ENCODE measurements around the gene TIMM10.

The TIMM10 gene, protein sequence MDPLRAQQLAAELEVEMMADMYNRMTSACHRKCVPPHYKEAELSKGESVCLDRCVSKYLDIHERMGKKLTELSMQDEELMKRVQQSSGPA

DNA sequence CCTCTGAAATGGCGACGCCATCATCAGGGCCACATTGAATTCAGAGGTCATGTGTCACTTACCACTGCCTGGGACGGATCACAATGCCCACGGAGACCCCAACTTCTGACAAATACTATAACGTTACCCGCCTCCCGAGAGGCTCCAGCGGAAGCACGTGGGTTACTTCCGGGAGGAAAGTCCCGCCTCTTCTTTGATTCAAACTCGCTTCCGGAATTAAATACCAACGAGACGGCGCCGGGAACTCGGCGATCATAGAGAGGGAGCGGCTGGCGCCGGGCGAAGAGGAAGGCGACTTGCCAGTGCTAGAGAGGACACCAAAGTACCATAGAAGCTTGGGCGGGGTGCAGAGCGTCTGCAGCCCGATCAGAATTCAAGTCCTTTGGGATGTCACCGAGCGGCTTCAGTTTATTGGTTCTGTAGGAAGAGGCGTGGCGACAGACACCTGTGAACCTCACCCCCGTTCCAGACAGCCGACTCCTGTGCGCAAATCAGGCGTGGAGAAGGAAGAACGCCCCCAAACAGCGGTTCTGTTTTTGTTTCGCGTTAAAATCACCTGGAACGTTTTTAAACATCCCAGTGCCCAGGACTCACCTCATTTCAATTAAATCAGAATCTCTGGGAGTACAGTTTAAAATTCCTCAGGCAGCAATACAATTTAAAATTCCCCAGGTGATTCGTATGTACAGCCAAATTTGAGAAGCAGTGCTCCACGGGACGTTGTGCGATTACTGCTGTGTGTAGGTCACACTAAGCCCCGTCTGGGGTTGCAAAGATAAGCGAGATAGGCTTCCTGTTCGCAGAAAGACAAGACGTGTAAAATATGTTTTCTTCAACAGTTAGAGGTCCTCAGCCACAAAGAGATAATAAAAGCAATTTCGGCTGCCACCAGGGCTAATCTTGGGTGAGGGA lies at the start of gene TIMM10:
TSS of gene TIMM10 (minus strand) at position 159 of the 912 bp plus-strand sequence. CDS start 565 bp downstream, outside the sequence.
- DNase-seq (ENCODE audit: low read depth in 2 of 2): peak; percentile 87 to 89

DNA sequence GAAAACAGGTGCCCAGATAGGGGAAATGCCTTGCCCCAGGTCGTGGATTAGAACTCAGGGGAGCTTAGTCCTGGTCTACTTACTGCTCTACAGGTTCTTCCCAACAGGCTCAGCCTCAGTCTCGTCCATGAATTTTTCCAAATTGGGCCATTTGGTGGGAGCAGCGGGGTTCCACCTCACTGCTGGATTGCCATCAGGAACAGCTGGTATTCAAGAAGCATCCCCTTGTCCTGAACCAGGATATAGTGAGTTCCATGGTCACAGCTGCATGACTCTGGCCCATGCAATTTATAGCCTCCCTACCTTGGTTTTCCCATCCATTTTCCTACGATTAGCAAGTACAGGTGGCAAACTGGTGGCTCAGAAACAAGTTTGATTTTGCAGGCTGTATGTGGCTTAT lies 43.5 kb upstream of the TIMM10 start:
- DNase-seq (ENCODE audit: low read depth in 2 of 2): no peak

DNA sequence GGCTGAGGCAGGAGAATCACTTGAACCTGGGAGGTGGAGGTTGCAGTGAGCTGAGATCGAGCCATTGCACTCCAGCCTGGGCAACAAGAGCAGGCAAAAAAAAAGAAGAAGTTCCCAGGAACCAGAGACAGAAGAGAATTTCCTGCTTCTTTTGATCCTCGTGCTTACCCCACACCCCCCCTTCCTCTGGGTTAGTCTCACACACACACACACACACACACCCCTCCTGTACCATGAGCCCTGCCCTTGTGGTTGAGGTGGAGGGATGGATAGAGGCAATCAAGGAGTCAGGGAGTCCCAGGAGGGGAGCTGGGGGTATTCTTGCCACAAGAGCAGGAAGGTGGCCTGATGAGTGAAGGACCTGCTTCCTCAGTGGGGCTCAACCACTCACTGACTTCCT lies 41.1 kb upstream of the TIMM10 start:
- no peak for DNase-seq (ENCODE audit: low read depth in 2 of 2)

DNA sequence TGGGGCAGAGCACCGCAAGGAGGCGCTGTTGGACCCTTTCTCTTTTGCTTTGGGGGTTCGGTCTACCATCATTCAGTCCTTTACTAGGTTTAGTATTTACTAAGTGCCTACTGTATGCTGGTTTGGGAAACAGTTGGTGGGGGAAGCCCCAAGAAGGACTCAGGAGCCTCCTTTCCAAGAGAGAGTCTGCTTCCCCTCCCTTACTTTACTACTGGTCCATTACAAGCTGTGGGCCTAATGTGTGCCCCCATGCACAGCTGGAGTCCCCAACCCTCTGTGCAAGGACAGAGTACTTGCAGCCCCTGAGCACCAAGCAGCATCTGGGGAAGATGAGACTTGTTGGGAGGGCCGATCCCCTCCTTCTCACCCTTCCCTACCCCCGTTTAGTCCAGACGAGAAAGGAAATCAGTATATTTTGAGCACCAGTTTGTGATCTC lies 37.8 kb upstream of the TIMM10 start:
- peak; percentile 76 to 90 for DNase-seq (ENCODE audit: low read depth in 2 of 2)

DNA sequence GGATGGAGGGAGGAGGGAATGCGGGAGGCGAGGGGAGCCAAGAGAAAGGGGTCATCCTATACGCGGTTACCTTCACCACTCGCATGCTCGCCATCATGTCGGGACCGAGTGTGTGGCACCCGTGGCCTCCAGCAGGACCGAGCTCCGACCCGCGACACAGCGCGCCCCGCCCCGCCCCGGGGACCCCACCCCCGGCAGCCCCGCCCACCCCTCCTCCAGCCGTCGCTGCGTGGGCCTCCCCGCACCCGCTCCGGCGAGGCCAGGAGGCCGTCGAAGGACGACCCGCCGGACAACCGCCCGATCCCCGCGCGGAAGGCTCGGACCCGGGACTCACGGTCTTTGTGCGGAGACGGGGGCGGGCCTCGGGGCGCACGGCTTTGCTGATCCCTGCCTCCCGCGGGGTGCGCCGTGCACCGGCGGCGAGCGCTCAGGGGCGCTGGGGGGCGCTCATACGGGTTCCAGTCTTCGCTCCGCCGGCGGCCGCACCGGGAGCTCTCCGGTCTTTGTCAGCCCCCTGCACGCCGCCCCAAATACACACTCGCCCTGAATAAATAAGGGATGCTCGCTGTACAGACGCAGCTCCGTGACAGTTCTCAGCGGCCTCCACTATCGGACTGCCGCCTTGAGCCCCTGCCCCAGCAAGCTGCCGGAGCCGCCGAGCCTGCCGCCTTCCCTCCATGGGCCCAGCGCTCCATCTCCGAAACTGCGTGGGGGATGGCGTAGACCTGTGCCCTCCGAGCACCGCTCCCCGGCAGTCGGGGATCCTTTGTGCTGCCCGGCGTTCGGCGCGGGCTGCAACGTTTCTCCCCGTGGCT lies 37.2 kb upstream of the TIMM10 start, which contains the start of gene UBE2L6:
TSS of gene UBE2L6 (minus strand) at position 158 of the 815 bp plus-strand sequence. CDS start at position 97, 61 bp downstream.
- DNase-seq (ENCODE audit: low read depth in 2 of 2): peak; percentile 41 to 50

DNA sequence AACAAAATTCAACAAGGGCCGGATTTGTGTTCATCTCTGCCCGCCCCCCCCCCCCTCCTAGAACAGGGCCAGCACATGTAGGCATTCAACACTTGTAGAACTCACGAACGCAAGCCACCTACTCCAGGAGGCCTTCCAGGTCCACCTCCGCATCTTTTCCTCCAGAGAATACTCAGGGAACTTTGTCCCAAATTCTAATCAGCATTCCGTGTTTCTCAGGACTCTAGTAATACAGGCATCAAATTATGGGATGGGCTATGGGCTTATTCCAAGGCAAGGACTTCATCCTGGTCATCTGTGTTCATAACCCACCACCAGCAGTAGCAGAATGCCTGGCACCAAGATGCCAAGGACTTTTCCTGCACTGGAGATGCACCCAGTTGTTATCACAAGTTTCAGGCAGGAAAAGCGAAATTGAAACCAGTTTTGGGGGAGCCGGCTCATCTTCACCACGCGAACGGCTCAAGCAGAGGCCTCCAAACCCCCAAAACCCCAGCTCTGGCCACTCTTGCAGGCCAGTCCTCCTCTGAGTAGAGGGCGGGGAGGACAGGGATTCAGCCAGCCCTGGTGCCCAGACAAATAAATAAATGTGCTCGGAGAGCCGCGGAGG lies 36.5 kb upstream of the TIMM10 start:
- DNase-seq (ENCODE audit: low read depth in 2 of 2): no peak

DNA sequence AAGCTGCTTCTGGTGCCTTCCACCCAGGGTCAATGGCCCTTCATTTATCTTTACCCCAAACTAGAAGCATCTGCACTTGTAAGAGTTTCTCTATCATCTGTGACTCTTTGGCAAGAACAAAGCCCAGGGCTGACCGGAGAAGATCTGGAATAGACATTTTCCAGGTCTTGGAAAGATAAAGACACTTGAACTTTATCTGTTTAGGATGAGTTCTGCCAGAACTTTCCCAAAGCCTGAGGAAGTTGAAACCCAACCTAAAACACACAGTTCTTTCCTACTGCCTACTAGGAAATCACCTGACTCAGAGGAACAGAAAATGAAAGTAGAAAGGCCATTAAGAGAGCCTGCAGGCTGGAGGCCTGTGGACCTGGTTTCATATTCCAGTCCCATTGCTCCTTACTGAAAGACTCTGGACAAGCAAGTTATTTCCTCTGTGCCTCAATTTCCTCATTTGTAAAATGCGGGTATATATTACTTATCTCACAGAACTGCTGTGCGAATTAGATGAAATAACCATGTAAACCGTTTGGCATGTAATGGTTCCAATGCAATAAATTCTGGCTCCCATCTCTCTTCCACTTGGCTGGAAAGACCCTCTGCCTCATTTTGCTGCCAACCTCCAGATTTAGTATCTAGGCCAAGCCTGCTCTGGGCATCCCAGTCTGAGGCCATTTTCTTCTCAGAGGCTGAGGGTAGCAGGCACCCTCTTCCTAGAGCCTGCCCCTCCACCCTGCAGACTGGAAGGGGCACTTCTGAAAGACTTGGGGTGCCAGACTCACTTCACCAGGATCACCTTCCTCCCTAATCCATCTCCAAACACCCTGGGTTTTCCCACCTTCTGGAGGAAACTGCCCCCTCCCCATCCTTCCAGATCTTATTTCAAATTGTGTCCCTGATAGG lies 35.7 kb upstream of the TIMM10 start:
- DNase-seq (ENCODE audit: low read depth in 2 of 2): no peak

DNA sequence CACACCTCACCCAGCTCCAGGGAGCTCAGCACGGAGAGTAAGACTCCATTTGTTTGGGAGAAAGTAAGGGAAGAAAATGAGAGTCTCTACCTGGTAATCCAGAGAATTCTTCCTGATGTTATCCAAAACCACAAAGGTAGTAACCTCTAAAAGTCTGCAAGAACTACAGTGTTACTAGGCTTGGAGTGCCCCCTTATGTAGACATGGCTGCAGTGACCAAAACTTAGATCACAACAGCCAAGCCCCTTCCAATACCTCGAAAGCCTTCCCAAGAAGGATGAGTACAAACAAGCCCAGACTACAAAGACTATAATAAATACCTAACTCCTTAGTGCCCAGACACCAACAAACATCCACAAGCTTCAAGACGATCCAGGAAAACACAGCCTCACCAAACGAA lies 32.0 kb upstream of the TIMM10 start:
- DNase-seq (ENCODE audit: low read depth in 2 of 2): no peak

DNA sequence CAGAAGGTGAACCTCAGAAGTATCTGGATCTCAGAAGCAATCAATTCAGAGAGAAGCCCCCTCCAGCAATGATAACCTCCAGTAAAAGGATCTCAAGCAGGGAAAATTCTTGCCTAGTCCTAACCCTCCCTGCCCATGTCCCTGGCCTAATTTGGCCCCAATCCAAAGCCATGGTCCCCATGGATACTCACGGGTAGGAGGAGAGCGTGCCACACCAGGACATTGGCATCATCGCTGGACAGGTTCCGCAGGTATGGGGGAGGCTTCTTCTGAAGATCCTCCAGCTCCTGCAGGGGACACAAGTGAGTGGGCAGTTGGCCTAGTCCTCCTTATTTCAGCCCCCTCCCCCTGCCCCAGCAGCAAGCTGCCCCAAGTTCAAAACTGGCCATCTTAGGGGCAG lies 29.6 kb upstream of the TIMM10 start:
- no peak for DNase-seq (ENCODE audit: low read depth in 2 of 2)

DNA sequence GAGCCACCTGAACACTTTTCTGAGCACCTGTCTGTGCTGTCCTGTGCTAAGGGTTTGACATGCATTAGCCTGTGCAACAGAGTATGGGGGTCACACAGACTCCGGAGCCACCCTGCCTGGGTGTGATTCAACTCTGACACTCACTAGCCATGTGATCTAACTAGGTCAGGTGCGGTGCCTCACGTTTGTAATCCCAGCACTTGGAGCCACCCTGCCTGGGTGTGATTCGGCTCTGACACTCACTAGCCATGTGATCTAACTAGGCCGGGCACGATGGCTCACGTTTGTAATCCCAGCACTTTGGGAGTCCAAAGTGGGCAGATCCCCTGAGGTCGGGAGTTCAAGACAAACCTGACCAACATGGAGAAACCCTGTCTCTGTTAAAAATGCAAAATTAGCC lies 25.5 kb upstream of the TIMM10 start:
- DNase-seq (ENCODE audit: low read depth in 2 of 2): no peak

DNA sequence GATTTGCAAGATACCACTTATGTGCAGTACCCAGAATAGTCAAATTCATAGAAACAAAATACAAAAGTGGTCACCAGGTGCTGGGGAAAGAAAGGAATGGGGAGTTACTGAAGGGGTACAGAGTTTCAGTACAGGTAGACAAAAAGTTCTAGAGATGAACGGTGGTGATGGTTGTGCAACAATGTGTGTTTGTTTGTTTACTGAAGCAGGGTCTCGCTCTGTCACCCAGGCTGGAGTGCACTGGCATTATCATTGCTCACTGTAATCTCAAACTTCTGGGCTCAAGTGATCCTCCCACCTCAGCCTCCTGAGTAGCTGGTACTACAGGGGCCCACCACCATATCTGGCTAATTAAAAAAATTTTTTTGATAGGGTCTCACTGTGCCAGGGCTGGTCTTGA lies 24.8 kb upstream of the TIMM10 start:
- no peak for DNase-seq (ENCODE audit: low read depth in 2 of 2)

DNA sequence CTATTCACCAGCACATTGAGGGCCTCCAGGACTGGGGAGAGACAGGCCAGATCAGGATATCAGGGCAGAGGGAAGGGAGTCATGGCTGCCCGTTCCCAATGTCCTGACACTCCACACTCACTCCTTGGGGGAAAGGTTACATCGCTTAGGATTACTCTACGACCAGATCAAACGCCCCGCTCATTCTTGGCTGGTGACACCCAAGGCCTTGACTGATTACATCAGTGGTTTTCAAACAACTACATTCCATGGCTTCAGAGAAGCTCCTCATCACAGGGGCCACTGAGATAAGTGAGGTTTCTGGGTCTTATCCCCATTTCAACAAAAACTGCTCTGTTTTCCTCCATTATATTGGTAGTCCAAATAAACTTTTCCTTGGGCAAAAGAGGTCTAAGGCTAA lies 21.9 kb upstream of the TIMM10 start:
- DNase-seq (ENCODE audit: low read depth in 2 of 2): no peak

DNA sequence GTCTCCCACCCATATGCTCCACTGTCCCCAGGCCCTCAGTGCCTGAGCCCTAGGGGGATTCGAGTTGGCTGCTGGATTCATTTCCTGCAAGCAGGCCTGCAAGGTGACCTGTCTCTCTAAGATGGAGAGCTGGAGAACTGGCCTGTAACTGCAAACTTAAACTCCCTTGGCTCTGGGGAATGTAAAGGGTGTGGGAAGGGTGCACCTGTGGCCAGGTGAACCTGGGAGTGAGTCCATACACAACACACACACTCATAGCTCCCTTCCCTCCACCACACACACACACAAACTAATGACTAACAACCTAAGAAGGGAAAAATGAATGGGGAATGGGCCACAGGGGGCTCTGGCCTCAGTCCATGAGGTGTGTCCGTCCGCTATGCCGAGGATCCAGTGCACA lies 21.4 kb upstream of the TIMM10 start:
- DNase-seq (ENCODE audit: low read depth in 2 of 2): no peak

DNA sequence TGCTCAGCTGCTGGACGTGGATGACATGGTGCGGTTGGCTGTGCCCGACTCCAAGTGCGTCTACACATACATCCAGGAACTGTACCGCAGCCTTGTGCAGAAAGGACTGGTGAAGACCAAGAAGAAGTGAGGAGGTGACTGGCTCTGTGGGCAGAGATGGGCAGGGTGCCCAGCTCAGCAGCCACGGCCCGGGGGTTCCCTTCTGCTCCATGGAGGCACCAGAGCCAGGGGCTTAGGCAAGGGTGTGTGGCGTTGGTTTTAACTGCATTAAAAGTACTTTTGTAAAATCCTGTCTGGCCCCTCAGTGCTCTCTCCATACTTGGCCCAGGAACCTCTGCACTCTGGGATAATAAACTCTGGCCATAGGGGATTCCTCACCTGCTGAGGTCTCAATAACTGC lies 19.4 kb upstream of the TIMM10 start:
- no peak for DNase-seq (ENCODE audit: low read depth in 2 of 2)

DNA sequence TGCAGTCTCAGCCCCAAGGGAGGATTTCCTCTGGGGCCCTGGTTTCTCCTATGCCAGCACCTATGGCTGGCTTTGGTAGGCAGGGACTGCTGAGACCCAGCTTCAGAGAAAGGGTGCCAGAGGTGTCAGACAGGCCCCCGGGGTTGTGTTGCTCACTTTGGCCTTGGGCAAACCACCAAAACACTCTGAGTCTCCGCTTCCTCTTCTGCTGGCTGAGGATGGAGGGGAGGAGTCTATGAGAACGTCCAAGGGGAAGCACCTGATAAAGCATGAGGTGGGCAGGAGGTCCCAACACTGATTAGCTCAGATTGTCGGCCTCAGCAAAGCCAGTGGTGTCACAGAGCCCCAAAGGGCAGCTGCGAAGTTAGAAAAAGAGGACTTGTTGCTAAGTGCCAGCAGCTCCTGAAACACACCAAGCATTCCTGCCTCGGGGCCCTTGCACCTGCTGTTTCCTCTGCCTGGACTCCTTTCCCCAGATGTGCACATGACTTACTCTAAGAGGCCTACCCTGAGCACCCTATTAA lies 17.4 kb upstream of the TIMM10 start:
- DNase-seq (ENCODE audit: low read depth in 2 of 2): no peak

DNA sequence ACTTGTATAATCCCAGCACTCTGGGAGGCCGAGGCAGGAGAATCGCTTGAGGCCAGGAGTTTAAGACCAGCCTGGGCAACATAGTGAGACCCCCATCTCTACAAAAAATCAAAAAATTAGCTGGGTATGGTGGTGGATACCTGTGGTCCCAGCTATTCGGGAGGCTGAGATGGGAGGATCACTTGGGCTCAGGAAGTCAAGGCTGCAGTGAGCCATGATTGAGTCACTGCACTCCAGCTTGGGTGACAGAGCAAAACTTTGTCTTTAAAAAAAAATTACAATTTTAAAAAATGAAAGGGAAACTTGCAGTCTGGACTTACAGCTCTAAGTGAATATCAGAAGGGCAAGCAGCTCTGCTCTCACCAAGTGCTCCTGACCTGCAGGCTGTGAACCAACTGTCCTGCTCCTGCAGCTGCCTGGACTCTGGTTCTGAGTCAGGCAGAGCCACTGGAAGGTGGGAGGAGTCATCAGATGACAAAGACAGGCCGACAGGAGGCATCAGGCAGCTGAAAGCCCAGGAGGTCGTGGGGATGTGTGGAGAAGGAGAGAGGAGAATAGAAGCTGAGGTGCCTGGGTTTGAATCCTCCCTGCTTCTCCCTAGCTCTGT lies 16.4 kb upstream of the TIMM10 start:
- no peak for DNase-seq (ENCODE audit: low read depth in 2 of 2)

DNA sequence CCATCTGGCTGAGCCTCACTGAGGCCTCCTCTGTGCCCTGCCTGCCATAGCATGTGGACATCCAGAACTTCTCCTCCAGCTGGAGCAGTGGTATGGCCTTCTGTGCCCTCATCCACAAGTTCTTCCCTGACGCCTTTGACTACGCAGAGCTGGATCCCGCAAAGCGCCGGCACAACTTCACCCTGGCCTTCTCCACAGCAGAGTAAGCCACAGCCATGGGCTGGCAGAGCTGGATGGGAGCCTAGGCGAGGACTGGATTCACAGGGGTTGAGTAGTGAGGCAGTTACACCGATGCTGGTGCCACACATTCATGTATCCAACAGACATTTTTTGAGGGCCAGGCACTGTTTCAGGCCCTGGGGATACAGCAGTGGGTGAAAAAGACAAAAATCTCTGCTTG lies 15.9 kb upstream of the TIMM10 start:
- no peak for DNase-seq (ENCODE audit: low read depth in 2 of 2)

DNA sequence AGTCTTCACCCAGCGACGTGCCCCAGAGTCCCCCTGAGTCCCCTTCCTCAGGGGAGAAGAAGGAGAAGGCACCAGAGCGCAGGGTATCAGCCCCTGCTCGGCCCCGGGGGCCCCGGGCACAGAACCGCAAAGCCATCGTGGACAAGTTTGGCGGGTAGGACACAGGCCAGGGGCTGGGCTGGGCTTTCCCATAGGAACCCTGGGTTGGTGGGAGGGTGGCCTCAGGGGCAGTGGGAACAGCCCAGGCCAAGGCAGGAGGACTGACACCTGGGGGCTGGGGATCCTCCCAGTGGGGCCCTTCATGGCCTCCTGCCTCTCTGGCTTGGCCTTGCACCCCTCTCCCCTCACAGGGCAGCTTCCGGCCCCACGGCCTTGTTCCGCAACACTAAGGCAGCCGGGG lies 15.3 kb upstream of the TIMM10 start:
- no peak for DNase-seq (ENCODE audit: low read depth in 2 of 2)

DNA sequence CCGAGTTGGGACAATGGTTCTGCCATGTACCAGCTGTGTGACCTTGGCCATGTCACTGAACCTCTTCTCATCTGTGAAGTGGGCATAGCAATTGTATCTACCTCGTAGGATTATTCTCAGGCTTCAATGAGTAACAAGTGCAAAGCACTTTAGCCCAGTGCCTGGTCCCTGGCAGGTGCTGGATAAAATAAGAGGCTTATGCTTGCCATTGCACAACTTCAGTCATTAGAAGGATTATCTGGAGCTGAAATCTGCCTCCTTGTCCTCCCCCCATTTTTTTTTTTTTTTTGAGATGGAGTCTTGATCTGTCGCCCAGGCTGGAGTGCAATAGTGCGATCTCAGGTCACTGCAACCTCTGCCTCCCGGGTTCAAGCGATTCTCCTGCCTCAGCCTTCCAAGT lies 14.0 kb upstream of the TIMM10 start:
- DNase-seq (ENCODE audit: low read depth in 2 of 2): no peak

DNA sequence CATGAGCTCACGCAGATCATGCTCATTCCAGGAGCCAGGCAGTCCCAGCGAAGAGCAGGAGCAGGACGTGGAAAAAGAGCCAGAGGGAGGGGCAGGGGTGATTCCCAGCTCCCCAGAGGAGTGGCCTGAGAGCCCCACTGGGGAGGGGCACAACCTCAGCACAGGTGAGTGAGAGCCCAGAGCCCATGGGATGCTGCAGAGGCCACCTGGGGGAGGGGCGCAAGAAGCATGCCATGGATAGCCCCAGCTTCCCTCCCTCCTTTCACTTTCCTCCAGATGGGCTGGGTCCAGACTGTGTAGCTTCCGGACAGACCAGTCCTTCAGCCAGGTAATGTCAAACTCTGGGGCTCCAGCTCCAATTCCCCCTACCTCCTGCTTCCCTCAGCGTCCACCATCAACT lies 13.0 kb upstream of the TIMM10 start:
- DNase-seq (ENCODE audit: low read depth in 2 of 2): no peak

Data from stimulated activated CD4-positive, alpha-beta T cell treated with anti-CD3 and anti-CD28 coated beads, Interleukin-12 subunit alpha, Interleukin-12 subunit beta, amount 100 ng/mL, for 24 hours (primary cell).